Colonic mucosa (tissue), 4 donors: Measurements from ENCODE around the gene ZNF488. TPM values are rescaled to one million over a fixed set of nuclear protein-coding genes. Genes with fewer than 3 reads are reported as not detected.
A peak's percentile ranks its signal among the peaks of the same experiment; 100 is the strongest.

Source experiments
- DNase-seq: peaks from one replicate; pipeline ENCODE4 v3.0.0-alpha.2; 2020
- H3K27ac ChIP-seq: fragments of 200-600 bp; one replicate; pipeline ENCODE4 v1.8.0; 2021
- H3K27me3 ChIP-seq: fragments of 200-600 bp; one replicate; pipeline ENCODE4 v1.8.0; 2021
- H3K36me3 ChIP-seq: fragments of 200-600 bp; one replicate; pipeline ENCODE4 v1.8.0; 2021
- H3K4me1 ChIP-seq: fragments of 200-600 bp; one replicate; pipeline ENCODE4 v1.8.0; 2021; ENCODE audit warnings: mild to moderate bottlenecking
- H3K4me3 ChIP-seq: fragments of 200-600 bp; one replicate; pipeline ENCODE4 v1.8.0; 2021
- H3K9ac ChIP-seq, 2 donors: one replicate each; pipeline ENCODE4 v1.7.0; 2013; ENCODE audit warnings: control low read depth in 2 of 2, low read depth in 2 of 2, low read length in 2 of 2
- H3K9me3 ChIP-seq: fragments of 200-600 bp; one replicate; pipeline ENCODE4 v1.8.0; 2021
- intact Hi-C: fragments of 100-400 bp; cut with DNase I; formaldehyde crosslinking; loops from one replicate; pipeline ENCODE4 v1.14.1; 2022
- total RNA-seq, 2 donors: library from RNA; stranded (reverse); fragmentation: NEBNext Ultra II Directional in 1 of 2; extraction: Animal tissue kit (Norgen Biotek cat#: 25700) in 1 of 2; gene quantifications; one replicate each; pipeline ENCODE4 v1.2.1, GENCODE V29; 2021
- TF ChIP-seq, protein P1 (sequence below): fragments of 200-600 bp; IDR thresholded peaks from one replicate; pipeline ENCODE4 v1.8.0; 2022; ENCODE audit warnings: antibody characterized with exemption, mild to moderate bottlenecking
- donor health status: healthy.
- donor health status: DM: no; HTN: no; CAD: no.
- donor health status: DM: no; HTN: no; CAD: no.

Gene ZNF488, protein sequence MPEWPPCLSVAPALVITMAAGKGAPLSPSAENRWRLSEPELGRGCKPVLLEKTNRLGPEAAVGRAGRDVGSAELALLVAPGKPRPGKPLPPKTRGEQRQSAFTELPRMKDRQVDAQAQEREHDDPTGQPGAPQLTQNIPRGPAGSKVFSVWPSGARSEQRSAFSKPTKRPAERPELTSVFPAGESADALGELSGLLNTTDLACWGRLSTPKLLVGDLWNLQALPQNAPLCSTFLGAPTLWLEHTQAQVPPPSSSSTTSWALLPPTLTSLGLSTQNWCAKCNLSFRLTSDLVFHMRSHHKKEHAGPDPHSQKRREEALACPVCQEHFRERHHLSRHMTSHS
- total RNA-seq: 1 to 10 TPM; 1.3 to 4.1 TPM

DNA sequence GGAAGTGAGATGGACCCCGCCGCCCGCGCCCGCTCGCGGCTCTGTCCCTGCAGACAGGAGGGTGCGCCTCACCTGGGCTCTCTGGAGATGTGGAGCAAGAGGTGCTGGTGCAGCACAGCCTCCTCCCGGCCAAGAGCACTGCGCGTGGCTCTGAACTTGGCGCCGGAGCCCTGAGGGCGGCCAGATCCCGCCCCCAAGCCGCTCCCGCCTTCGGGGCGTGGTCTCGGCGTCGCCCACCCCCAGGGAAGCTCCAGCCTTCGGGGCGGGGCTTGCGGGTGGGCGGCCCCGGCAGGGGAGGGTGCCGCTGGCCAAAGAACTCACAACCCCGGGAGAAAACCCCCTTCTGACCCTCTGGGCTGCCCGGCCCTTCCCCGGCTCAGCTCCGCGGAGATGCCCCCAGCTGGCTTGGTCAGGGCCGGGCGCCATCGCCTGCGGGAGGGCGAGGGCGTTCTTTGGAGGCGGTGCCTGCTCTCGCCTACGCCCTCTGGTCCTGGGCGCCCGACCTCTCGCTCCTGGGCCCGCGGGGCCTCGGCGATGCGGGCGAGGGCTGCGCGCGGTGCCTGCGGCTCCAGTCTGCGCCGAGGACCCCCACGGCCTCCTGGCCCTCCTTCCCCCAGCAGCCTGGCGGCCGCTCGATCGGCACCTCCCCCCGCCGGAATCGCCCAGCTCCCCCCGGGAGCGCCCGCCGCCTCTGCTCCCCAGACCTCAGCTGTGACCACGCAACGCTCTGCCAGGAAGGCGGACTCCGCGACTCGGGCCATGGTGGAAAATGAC, at the start of gene ZNF488:
ZNF488 (minus strand) TSS at position 146 of the 774 bp plus-strand sequence. CDS start 15,464 bp downstream, outside the sequence.
- intact Hi-C loops: no loop called here
- peak; percentile 92 for DNase-seq
- peaks cover 7% of the 10 kb centered on the region for H3K4me1 ChIP-seq
- H3K36me3 ChIP-seq: no peaks in the 10 kb centered on the region
- no peaks in the 10 kb centered on the region for H3K9me3 ChIP-seq
- H3K9ac ChIP-seq: peak within 1 kb of the TSS; percentile 12 to 74
- no peaks in the 10 kb centered on the region for H3K27me3 ChIP-seq
- peak within 1 kb of the TSS; percentile 66 for H3K27ac ChIP-seq
- H3K4me3 ChIP-seq: peak within 1 kb of the TSS; percentile 78
- TF ChIP-seq, protein P1, sequence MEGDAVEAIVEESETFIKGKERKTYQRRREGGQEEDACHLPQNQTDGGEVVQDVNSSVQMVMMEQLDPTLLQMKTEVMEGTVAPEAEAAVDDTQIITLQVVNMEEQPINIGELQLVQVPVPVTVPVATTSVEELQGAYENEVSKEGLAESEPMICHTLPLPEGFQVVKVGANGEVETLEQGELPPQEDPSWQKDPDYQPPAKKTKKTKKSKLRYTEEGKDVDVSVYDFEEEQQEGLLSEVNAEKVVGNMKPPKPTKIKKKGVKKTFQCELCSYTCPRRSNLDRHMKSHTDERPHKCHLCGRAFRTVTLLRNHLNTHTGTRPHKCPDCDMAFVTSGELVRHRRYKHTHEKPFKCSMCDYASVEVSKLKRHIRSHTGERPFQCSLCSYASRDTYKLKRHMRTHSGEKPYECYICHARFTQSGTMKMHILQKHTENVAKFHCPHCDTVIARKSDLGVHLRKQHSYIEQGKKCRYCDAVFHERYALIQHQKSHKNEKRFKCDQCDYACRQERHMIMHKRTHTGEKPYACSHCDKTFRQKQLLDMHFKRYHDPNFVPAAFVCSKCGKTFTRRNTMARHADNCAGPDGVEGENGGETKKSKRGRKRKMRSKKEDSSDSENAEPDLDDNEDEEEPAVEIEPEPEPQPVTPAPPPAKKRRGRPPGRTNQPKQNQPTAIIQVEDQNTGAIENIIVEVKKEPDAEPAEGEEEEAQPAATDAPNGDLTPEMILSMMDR: no peak

DNA sequence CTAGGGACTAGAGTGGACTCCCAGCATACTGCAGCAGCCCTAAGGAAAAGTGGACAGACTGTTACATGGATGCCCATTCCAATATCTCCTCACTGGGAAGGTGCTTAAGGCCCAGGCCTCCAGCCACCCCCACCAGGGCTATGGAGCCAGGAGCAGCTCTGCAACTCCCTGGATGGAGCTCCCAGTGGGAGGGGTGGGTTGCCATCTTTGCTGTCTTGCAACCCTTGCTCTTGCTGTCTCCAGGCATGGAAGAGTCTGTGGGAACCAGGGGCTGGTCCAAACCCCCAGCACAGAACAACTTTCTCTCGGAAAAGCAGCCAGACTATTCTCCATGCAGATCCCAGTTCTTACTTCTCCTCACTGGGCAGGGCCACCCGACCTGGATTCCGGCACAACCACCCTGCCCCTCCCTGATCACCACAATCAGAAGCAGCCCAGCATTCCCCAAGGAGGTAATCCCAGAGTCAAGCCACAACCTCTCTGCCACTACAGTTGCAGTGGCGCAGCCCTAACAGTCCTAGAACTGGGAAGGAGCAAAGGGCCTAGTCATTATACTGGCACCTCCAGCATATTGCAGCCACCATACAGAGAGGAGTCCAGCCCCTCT, 41.8 kb upstream of the ZNF488 start:
- Histone ChIP-seq H3K27me3 (no peaks in the 10 kb centered on the region), H3K4me1 (no peaks in the 10 kb centered on the region), H3K27ac (no peak overlapping the region), H3K4me3 (no peak overlapping the region), H3K36me3 (no peaks in the 10 kb centered on the region), H3K9ac (no peak overlapping the region), H3K9me3 (no peaks in the 10 kb centered on the region)
- TF ChIP-seq, protein P1: no peak
- DNase-seq: no peak
- intact Hi-C loops: no loop called here

DNA sequence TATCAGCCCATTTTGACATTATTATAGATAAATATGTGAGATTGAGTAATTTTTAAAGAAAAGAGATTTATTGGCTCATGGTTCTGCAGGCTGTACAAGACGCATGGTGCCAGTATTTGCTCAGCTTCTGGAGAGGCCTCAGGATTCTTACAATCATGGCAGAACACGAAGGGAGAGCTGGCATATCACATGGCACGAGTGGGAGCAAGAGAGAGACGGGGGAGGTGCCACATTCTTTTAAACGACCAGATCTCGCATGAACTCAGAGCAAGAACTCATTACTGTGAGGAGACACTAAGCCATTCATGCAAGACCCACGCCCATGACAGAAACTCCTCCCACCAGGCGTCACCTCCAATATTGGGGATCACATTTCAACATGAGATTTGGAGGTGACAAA, 40.1 kb upstream of the ZNF488 start:
- DNase-seq: no peak
- TF ChIP-seq, protein P1: no peak
- Histone ChIP-seq H3K4me3 (no peak overlapping the region), H3K27me3 (no peaks in the 10 kb centered on the region), H3K9ac (no peak overlapping the region), H3K9me3 (no peaks in the 10 kb centered on the region), H3K4me1 (no peaks in the 10 kb centered on the region), H3K36me3 (no peaks in the 10 kb centered on the region), H3K27ac (no peak overlapping the region)
- intact Hi-C loops: no loop called here

DNA sequence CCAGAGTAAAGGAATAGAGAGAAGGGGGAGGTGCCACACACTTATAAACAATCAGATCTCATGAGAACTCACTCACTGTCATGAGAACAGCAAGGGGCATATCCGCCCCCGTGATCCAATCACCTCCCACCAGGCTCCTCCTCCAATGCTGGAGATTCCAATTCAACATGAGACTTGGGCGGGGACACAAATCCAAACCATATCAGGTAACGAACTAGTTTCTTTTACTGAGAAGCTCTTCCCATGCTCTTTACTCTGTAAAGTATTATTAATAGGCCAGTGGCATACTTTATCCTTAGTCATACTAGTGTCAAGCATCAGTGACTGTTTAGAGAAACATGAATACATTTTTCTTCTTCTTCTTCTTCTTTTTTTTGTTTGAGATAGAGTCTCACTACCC, 39.4 kb upstream of the ZNF488 start:
- Histone ChIP-seq H3K27ac (no peak overlapping the region), H3K4me3 (no peak overlapping the region), H3K36me3 (no peaks in the 10 kb centered on the region), H3K9me3 (no peaks in the 10 kb centered on the region), H3K4me1 (no peaks in the 10 kb centered on the region), H3K27me3 (no peaks in the 10 kb centered on the region), H3K9ac (no peak overlapping the region)
- TF ChIP-seq, protein P1: no peak
- no peak for DNase-seq
- intact Hi-C loops: no loop called here

DNA sequence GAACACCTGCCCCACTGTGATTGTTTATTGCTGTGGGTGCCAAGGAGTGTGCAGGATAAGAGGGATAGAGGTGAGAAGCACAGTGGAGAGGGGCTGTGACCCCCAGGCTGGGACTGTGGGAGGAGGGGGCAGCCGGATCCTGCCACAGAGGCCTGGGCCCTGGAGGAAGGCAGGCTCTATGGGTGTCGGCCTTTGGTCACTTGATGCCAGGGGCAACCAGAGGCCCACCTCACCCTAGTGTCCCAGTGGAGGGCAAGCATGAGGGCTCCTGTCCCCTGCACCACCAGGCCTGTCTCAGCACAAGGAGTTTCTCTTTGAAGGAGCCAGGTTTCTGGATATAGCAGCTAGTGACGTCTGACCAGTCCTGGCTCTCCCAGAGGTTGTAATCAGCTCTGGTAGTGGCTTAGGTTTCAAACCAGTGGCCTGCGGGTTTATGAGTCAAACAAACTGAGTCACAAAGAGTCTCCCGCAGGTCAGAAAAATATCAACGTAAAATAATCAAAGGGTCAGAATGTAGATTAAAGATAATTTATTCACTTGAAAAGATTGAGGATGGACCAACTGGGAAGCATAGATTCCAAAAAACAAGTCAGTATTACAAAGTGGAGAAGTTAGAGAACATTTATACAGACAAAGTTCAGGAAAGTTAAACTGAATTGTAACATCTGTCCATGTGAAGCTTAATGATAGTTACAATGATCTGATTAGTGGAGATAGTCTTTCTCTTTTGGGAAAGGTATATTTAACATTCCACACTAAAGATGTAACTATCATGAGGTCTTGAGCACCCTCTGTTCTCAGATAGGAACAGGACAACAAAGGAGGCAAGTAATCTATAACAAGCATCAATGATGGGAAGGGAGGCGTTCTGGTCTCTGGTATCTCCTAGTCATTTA, 37.2 kb upstream of the ZNF488 start:
- no peak overlapping the region for H3K27ac ChIP-seq
- H3K4me3 ChIP-seq: no peak overlapping the region
- no peaks in the 10 kb centered on the region for H3K9me3 ChIP-seq
- H3K27me3 ChIP-seq: no peaks in the 10 kb centered on the region
- no peaks in the 10 kb centered on the region for H3K4me1 ChIP-seq
- no peak for DNase-seq
- TF ChIP-seq, protein P1: no peak
- intact Hi-C loops: no loop called here
- no peaks in the 10 kb centered on the region for H3K36me3 ChIP-seq
- no peak overlapping the region for H3K9ac ChIP-seq
